GM12892 (cell line): ENCODE results near the gene NUDT12.

ENCODE experiments used
- POLR2A ChIP-seq: IDR thresholded peaks from 2 replicates; pipeline ENCODE4 v1.6.1; 2011; ENCODE audit warnings: low read depth, low read length, control low read depth
- POLR2AphosphoS5 ChIP-seq: IDR thresholded peaks from 2 replicates; pipeline ENCODE4 v1.6.1; 2011; ENCODE audit warnings: low read depth, low read length, control low read depth
- TAF1 ChIP-seq: IDR thresholded peaks from 2 replicates; pipeline ENCODE4 v1.6.1; 2011; ENCODE audit warnings: low read depth, mild to moderate bottlenecking, control low read depth, low read length, borderline replicate concordance

GRCh38 chr5:103514371-103514770 is 48.2 kb downstream of the NUDT12 start:
- TF ChIP-seq POLR2AphosphoS5 (no peak), POLR2A (no peak), TAF1 (no peak)
